Measurements from ENCODE around the gene SLC27A2. TPM values are rescaled to one million over a fixed set of nuclear protein-coding genes. Genes with fewer than 3 reads are reported as not detected.

SLC27A2 gene
- total RNA-seq, 1 experiment from 2014 or later: 8.1 TPM

GRCh38 chr15:50248994-50249582 is 67.1 kb downstream of the SLC27A2 start:
- ATAC-seq (no peak), DNase-seq (no peak)
- ChIA-PET CTCF (no interaction called here), POLR2A (ENCODE audit: unreplicated experiment) (no interaction called here)
- H3F3A ChIP-seq (ENCODE audit: low read length, unreplicated experiment): no peaks in the 10 kb centered on the region
- H3K4me3 ChIP-seq (ENCODE audit: low read length): no peak overlapping the region
- no peak overlapping the region for H3K27ac ChIP-seq (ENCODE audit: low read length)
- H3K9ac ChIP-seq (ENCODE audit: low read length): no peak overlapping the region
- no peak overlapping the region for H3K4me2 ChIP-seq (ENCODE audit: low read length)
- intact Hi-C loops (cut with micrococcal nuclease): no loop called here
- TF ChIP-seq EZH2 (IDR thresholded peaks at IDR 0.05; ENCODE audit: low read length, unreplicated experiment): no peak
- no peak for TF ChIP-seq EZH2phosphoT487 (IDR thresholded peaks at IDR 0.05; ENCODE audit: borderline replicate concordance, low read length)
- TF ChIP-seq CTCF (conservative IDR thresholded peaks at IDR 0.05; ENCODE audit: low read depth, low read length): no peak
- H3K36me3 ChIP-seq (ENCODE audit: low read depth, low read length): no peaks in the 10 kb centered on the region
- H3K27me3 ChIP-seq (ENCODE audit: low read length): no peaks in the 10 kb centered on the region
- no peaks in the 10 kb centered on the region for H4K20me1 ChIP-seq (ENCODE audit: low read length)
- no TSS peak for BruUV-seq (replicated peaks)
- H3K9me2 ChIP-seq (replicated peaks; ENCODE audit: low read length): no peaks in the 10 kb centered on the region
- H3K9me3 ChIP-seq (ENCODE audit: low read length): no peaks in the 10 kb centered on the region
- no peak overlapping the region for H2AFZ ChIP-seq (ENCODE audit: low read length)
- no peaks in the 10 kb centered on the region for H3K4me1 ChIP-seq (ENCODE audit: insufficient read depth, low read length)
- H3K79me2 ChIP-seq (ENCODE audit: low read length): no peaks in the 10 kb centered on the region

GRCh38 chr15:50249704-50250103 is 67.7 kb downstream of the SLC27A2 start:
- H3K27me3 ChIP-seq (ENCODE audit: low read length): no peaks in the 10 kb centered on the region
- ChIA-PET POLR2A (ENCODE audit: unreplicated experiment) (no interaction called here), CTCF (no interaction called here)
- no peaks in the 10 kb centered on the region for H3K4me1 ChIP-seq (ENCODE audit: insufficient read depth, low read length)
- intact Hi-C loops (cut with micrococcal nuclease): no loop called here
- no peak for DNase-seq
- TF ChIP-seq CTCF (conservative IDR thresholded peaks at IDR 0.05; ENCODE audit: low read depth, low read length): no peak
- TF ChIP-seq EZH2 (IDR thresholded peaks at IDR 0.05; ENCODE audit: low read length, unreplicated experiment): no peak
- TF ChIP-seq EZH2phosphoT487 (IDR thresholded peaks at IDR 0.05; ENCODE audit: borderline replicate concordance, low read length): no peak
- no TSS peak for BruUV-seq (replicated peaks)
- no peak for ATAC-seq
- no peaks in the 10 kb centered on the region for H3K79me2 ChIP-seq (ENCODE audit: low read length)
- H3K27ac ChIP-seq (ENCODE audit: low read length): no peak overlapping the region
- no peaks in the 10 kb centered on the region for H4K20me1 ChIP-seq (ENCODE audit: low read length)
- no peak overlapping the region for H3K4me3 ChIP-seq (ENCODE audit: low read length)
- H3K4me2 ChIP-seq (ENCODE audit: low read length): no peak overlapping the region
- H2AFZ ChIP-seq (ENCODE audit: low read length): no peak overlapping the region
- no peaks in the 10 kb centered on the region for H3K9me2 ChIP-seq (replicated peaks; ENCODE audit: low read length)
- no peak overlapping the region for H3K9ac ChIP-seq (ENCODE audit: low read length)
- no peaks in the 10 kb centered on the region for H3K36me3 ChIP-seq (ENCODE audit: low read depth, low read length)
- no peaks in the 10 kb centered on the region for H3F3A ChIP-seq (ENCODE audit: low read length, unreplicated experiment)
- no peaks in the 10 kb centered on the region for H3K9me3 ChIP-seq (ENCODE audit: low read length)

GRCh38 chr15:50250760-50251394 is 68.9 kb downstream of the SLC27A2 start:
- no peak overlapping the region for H3K4me2 ChIP-seq (ENCODE audit: low read length)
- no peaks in the 10 kb centered on the region for H3K79me2 ChIP-seq (ENCODE audit: low read length)
- H4K20me1 ChIP-seq (ENCODE audit: low read length): no peaks in the 10 kb centered on the region
- intact Hi-C loops (cut with micrococcal nuclease): no loop called here
- DNase-seq (no peak), ATAC-seq (no peak)
- H3F3A ChIP-seq (ENCODE audit: low read length, unreplicated experiment): no peaks in the 10 kb centered on the region
- no peak overlapping the region for H3K27ac ChIP-seq (ENCODE audit: low read length)
- no peaks in the 10 kb centered on the region for H3K27me3 ChIP-seq (ENCODE audit: low read length)
- no TSS peak for BruUV-seq (replicated peaks)
- H3K36me3 ChIP-seq (ENCODE audit: low read depth, low read length): no peaks in the 10 kb centered on the region
- H2AFZ ChIP-seq (ENCODE audit: low read length): no peak overlapping the region
- H3K9ac ChIP-seq (ENCODE audit: low read length): no peak overlapping the region
- peaks cover 2% of the 10 kb centered on the region for H3K4me1 ChIP-seq (ENCODE audit: insufficient read depth, low read length)
- H3K9me3 ChIP-seq (ENCODE audit: low read length): no peaks in the 10 kb centered on the region
- CTCF ChIA-PET: no interaction called here
- POLR2A ChIA-PET (ENCODE audit: unreplicated experiment): no interaction called here
- no peak overlapping the region for H3K4me3 ChIP-seq (ENCODE audit: low read length)
- no peak for TF ChIP-seq EZH2phosphoT487 (IDR thresholded peaks at IDR 0.05; ENCODE audit: borderline replicate concordance, low read length)
- TF ChIP-seq CTCF (conservative IDR thresholded peaks at IDR 0.05; ENCODE audit: low read depth, low read length): no peak
- TF ChIP-seq EZH2 (IDR thresholded peaks at IDR 0.05; ENCODE audit: low read length, unreplicated experiment): no peak
- no peaks in the 10 kb centered on the region for H3K9me2 ChIP-seq (replicated peaks; ENCODE audit: low read length)

All from PC-3 (cell line).